ENCODE measurements around the gene CNTN1. TPM values are rescaled to one million over a fixed set of nuclear protein-coding genes. Genes with fewer than 3 reads are reported as not detected.

CNTN1 gene
- total and polyA plus RNA-seq, 2 of the 4 experiments (the other 2 are of a cell fraction) = 0.10 to 0.18 TPM

DNA sequence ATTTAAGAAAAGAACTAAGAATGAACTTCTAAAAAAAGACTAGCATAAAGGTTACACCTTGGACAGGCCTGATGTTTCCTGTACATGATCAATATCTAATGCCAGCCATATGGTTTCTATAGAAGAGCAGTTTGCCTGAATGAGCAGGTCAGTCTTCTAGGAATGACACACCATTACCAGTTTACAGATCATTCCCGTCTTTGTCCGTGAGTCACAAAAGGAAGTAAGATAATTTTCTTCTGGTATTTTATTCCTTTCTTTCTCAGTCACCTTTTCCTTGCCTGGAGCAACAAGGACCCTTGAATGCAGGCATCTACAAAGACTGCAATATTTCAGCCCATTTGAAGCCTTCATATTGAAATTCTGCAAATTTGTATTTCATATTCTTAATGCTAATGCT is 44.6 kb upstream of the CNTN1 start:
- Histone ChIP-seq H3K4me2 (ENCODE audit: low read depth, low read length) (no peak overlapping the region), H2BK120ac (ENCODE audit: low read depth, low read length) (no peak overlapping the region), H4K5ac (ENCODE audit: low read depth, low read length) (no peak overlapping the region), H2BK20ac (ENCODE audit: low read depth, low read length) (no peak overlapping the region), H4K20me1 (ENCODE audit: insufficient read depth, low read length) (no peaks in the 10 kb centered on the region), H3K79me1 (ENCODE audit: low read depth in 1 of 2, low read length in 2 of 2) (no peaks in the 10 kb centered on the region), H3K4ac (ENCODE audit: low read depth, low read length) (no peak overlapping the region), H3K9ac (ENCODE audit: low read depth, low read length) (no peak overlapping the region), H3K18ac (ENCODE audit: low read depth, low read length) (no peak overlapping the region), H3K4me3 (ENCODE audit: insufficient read depth, low read depth, low read length) (no peak overlapping the region), H2BK15ac (ENCODE audit: low read depth, low read length) (no peak overlapping the region), H3K14ac (replicated peaks; ENCODE audit: low read depth, low read length) (no peak overlapping the region), H4K8ac (ENCODE audit: low read depth in 2 of 2, low read length in 2 of 2) (no peak overlapping the region), H2AK9ac (replicated peaks; ENCODE audit: low read depth, low read length, poor library complexity) (no peak overlapping the region), H4K91ac (ENCODE audit: insufficient read depth, low read depth, low read length) (no peak overlapping the region), H3K56ac (ENCODE audit: extremely low read depth, insufficient read depth, low read length) (no peak overlapping the region), H2AK5ac (ENCODE audit: low read depth, low read length) (no peak overlapping the region), H2AFZ (replicated peaks; ENCODE audit: low read length, poor library complexity) (no peak overlapping the region), H3K4me1 (ENCODE audit: control insufficient read depth, insufficient read depth, low read length) (no peaks in the 10 kb centered on the region), H2BK5ac (ENCODE audit: low read depth, low read length, poor library complexity, severe bottlenecking) (no peak overlapping the region), H3K9me1 (ENCODE audit: insufficient read depth, low read length) (no peaks in the 10 kb centered on the region), H3K36me3 (ENCODE audit: control insufficient read depth, insufficient read depth, low read length) (no peaks in the 10 kb centered on the region), H3K9me3 (ENCODE audit: control insufficient read depth, insufficient read depth, low read length) (peaks cover 3% of the 10 kb centered on the region; the same call in 1 of the 2 replicates), H3K27me3 (ENCODE audit: control insufficient read depth, insufficient read depth, low read length) (no peaks in the 10 kb centered on the region), H3K27ac (ENCODE audit: insufficient read depth, low read length) (no peak overlapping the region), H3K23ac (ENCODE audit: low read depth, low read length) (no peak overlapping the region)
- ChIA-PET CTCF (no interaction called here), POLR2A (ENCODE audit: unreplicated experiment) (no interaction called here)
- in situ Hi-C loops (cut with MboI; ENCODE audit: low sequenced_read_pairs) = no loop called here
- TF ChIP-seq MAFK (IDR thresholded peaks at IDR 0.05; ENCODE audit: low read depth, low read length) = no peak
- TF ChIP-seq FOS (IDR thresholded peaks at IDR 0.05; ENCODE audit: low read depth, low read length) = no peak
- TF ChIP-seq POLR2A (IDR thresholded peaks at IDR 0.05; ENCODE audit: low read depth, low read length) = no peak
- TF ChIP-seq CEBPB (IDR thresholded peaks at IDR 0.05; ENCODE audit: low read depth, low read length) = no peak
- TF ChIP-seq MAZ (IDR thresholded peaks at IDR 0.05; ENCODE audit: borderline replicate concordance, low read depth, low read length) = no peak
- TF ChIP-seq CHD1 (IDR thresholded peaks at IDR 0.05; ENCODE audit: low read depth, low read length) = no peak
- TF ChIP-seq, protein P1, sequence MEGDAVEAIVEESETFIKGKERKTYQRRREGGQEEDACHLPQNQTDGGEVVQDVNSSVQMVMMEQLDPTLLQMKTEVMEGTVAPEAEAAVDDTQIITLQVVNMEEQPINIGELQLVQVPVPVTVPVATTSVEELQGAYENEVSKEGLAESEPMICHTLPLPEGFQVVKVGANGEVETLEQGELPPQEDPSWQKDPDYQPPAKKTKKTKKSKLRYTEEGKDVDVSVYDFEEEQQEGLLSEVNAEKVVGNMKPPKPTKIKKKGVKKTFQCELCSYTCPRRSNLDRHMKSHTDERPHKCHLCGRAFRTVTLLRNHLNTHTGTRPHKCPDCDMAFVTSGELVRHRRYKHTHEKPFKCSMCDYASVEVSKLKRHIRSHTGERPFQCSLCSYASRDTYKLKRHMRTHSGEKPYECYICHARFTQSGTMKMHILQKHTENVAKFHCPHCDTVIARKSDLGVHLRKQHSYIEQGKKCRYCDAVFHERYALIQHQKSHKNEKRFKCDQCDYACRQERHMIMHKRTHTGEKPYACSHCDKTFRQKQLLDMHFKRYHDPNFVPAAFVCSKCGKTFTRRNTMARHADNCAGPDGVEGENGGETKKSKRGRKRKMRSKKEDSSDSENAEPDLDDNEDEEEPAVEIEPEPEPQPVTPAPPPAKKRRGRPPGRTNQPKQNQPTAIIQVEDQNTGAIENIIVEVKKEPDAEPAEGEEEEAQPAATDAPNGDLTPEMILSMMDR (conservative IDR thresholded peaks at IDR 0.05; ENCODE audit: low read depth, low read length) = no peak
- no peak for TF ChIP-seq NFE2L2 (IDR thresholded peaks at IDR 0.05; ENCODE audit: low read depth, low read length)
- TF ChIP-seq RFX5 (IDR thresholded peaks at IDR 0.05; ENCODE audit: low read depth, low read length) = no peak
- TF ChIP-seq SMC3 (IDR thresholded peaks at IDR 0.05; ENCODE audit: low read depth, low read length) = no peak
- TF ChIP-seq RAD21 (IDR thresholded peaks at IDR 0.05; ENCODE audit: low read length) = no peak
- TF ChIP-seq BHLHE40 (IDR thresholded peaks at IDR 0.05; ENCODE audit: low read depth, low read length) = no peak
- TF ChIP-seq MXI1 (IDR thresholded peaks at IDR 0.05; ENCODE audit: borderline replicate concordance, low read depth, low read length) = no peak
- intact Hi-C loops (cut with micrococcal nuclease) = no loop called here
- DNase-seq = no peak
- 50% methylated on average over 2 of the region's 2 CpGs; no CpG with 5 or more reads in 1 of the 2 experiments for WGBS, 2 experiments (ENCODE audit: extremely low coverage in 2 of 2, insufficient read length in 1 of 2)
- dilution Hi-C loops (cut with HindIII; ENCODE audit: low sequenced_read_pairs, unreplicated experiment) = no loop called here
- no peak for ATAC-seq (ENCODE audit: low read depth)
- no TSS peak for BruUV-seq (replicated peaks)

Data from IMR-90 (cell line).